K562 (cell line): Measurements from ENCODE around the gene HOXC5. TPM values are rescaled to one million over a fixed set of nuclear protein-coding genes. Genes with fewer than 3 reads are reported as not detected.
A peak's percentile ranks its signal among the peaks of the same experiment; 100 is the strongest.

Experiments used
- ATAC-seq: fragments of 200-7000 bp; cut with Tn5 transposase; 3 replicates; pipeline ENCODE4 v1.9.1; 2020; ENCODE audit warnings: moderate library complexity
- BruUV-seq: library from RNA; stranded (reverse); fragments of 400-500 nt; replicated peaks from 2 replicates; lab custom pipeline; 2021; lab: Mats Ljungman, UMichigan
- CTCF ChIA-PET: fragments of 300-600 bp; formaldehyde crosslinking; extraction: SDS; loops from one replicate; lab custom pipeline; 2021; ENCODE audit warnings: low intra/inter-chr PET ratio; lab: Yijun Ruan, JAX
- POLR2A ChIA-PET: fragments of 300-600, 350-650 bp; sonication (Branson Sonifier 250); formaldehyde crosslinking; extraction: SDS; loops from one replicate; lab custom pipeline; 2021; ENCODE audit warnings: antibody characterized with exemption, inconsistent platforms; lab: Yijun Ruan, JAX
- DNase-seq, 4 experiments: peaks; one replicate each; pipeline versions ENCODE4 v3.0.0 to v3.0.0-alpha.2; 2011 to 2018; ENCODE audit warnings: low spot score in 3 of 4, mixed read lengths in 3 of 4; ENCODE audit errors: extremely low read depth in 1 of 4
- FAIRE-seq: peaks from 2 replicates; lab custom pipeline; 2011; peaks lifted over from hg19 to GRCh38; lab: Jason Lieb, UNC
- H2AFZ ChIP-seq: 2 replicates; pipeline ENCODE4 v1.6.0; 2011; ENCODE audit warnings: low read depth, low read length, control low read depth, inconsistent platforms
- H3K27ac ChIP-seq: fragments of 200-600 bp; 3 replicates; pipeline ENCODE4 v1.8.0; 2011; ENCODE audit warnings: low read depth, mild to moderate bottlenecking, control low read depth, inconsistent platforms, low read length, moderate library complexity, mixed read lengths; ENCODE audit errors: extremely low read depth
- H3K27me3 ChIP-seq, 2 experiments: fragments of 300-600 bp in 1 of 2; 2 replicates in 1 of 2; 3 replicates in 1 of 2; pipeline versions ENCODE4 v1.6.0 to v1.8.0; 2011; ENCODE audit warnings: inconsistent platforms in 2 of 2, low read length in 2 of 2, mild to moderate bottlenecking in 1 of 2, mixed read lengths in 1 of 2, moderate library complexity in 1 of 2; ENCODE audit not compliant: control insufficient read depth in 2 of 2, insufficient read depth in 2 of 2
- H3K36me3 ChIP-seq: fragments of 300-600 bp; 3 replicates; pipeline ENCODE4 v1.8.0; 2011; ENCODE audit warnings: mild to moderate bottlenecking, low read length, inconsistent platforms; ENCODE audit not compliant: control insufficient read depth, insufficient read depth
- H3K4me1 ChIP-seq, 2 experiments: fragments of 200-600 bp in 1 of 2; replicated peaks in 1 of 2; 2 replicates in 1 of 2; 3 replicates in 1 of 2; pipeline versions ENCODE4 v1.5.1 to v1.8.0; 2011; ENCODE audit warnings: inconsistent platforms in 2 of 2, low read length in 2 of 2, mild to moderate bottlenecking in 1 of 2, mixed read lengths in 1 of 2, moderate library complexity in 1 of 2; ENCODE audit not compliant: control insufficient read depth in 2 of 2, insufficient read depth in 2 of 2
- H3K4me2 ChIP-seq: 2 replicates; pipeline ENCODE4 v1.6.1; 2011; ENCODE audit warnings: low read length, control low read depth, inconsistent platforms, mixed read lengths; ENCODE audit not compliant: insufficient read depth
- H3K4me3 ChIP-seq: fragments of 200-600 bp; sonication (generic), shearing (Covaris generic); 2 replicates; pipeline ENCODE4 v1.5.1; 2016; ENCODE audit warnings: control low read depth, inconsistent platforms
- H3K79me2 ChIP-seq: fragments of 200-600 bp; 3 replicates; pipeline ENCODE4 v1.8.0; 2011; ENCODE audit warnings: low read length, inconsistent platforms; ENCODE audit not compliant: control insufficient read depth, insufficient read depth
- H3K9ac ChIP-seq, 2 experiments: 2 replicates each; pipeline versions ENCODE4 v1.6.0 to v1.6.1; 2011; ENCODE audit warnings: low read depth in 2 of 2, low read length in 2 of 2, control low read depth in 1 of 2, inconsistent platforms in 1 of 2, mild to moderate bottlenecking in 1 of 2, mixed read lengths in 1 of 2; ENCODE audit not compliant: insufficient read depth in 1 of 2
- H3K9me1 ChIP-seq: one replicate; pipeline ENCODE4 v1.6.0; 2011; ENCODE audit warnings: inconsistent platforms, mild to moderate bottlenecking, low read length, moderate library complexity; ENCODE audit not compliant: control insufficient read depth, insufficient read depth
- H3K9me3 ChIP-seq: replicated peaks from 2 replicates; pipeline ENCODE4 v1.5.1; 2011; ENCODE audit warnings: low read depth, low read length, inconsistent platforms; ENCODE audit not compliant: control insufficient read depth, insufficient read depth
- H4K20me1 ChIP-seq: replicated peaks from 2 replicates; pipeline ENCODE4 v1.6.1; 2011; ENCODE audit warnings: low read length, inconsistent platforms, mixed read lengths; ENCODE audit not compliant: control insufficient read depth, insufficient read depth
- BHLHE40 ChIP-seq: IDR thresholded peaks from 2 replicates; pipeline ENCODE4 v1.6.1; 2011; ENCODE audit warnings: low read length, improper control_type of control experiment
- E2F6 ChIP-seq, 2 experiments: IDR thresholded peaks; 2 replicates each; pipeline ENCODE4 v1.6.1; 2011; ENCODE audit warnings: borderline replicate concordance in 1 of 2, control low read depth in 1 of 2, low read depth in 1 of 2, low read length in 1 of 2, mild to moderate bottlenecking in 1 of 2, mixed read lengths in 1 of 2, moderate library complexity in 1 of 2; ENCODE audit not compliant: insufficient read depth in 1 of 2, insufficient read length in 1 of 2, poor library complexity in 1 of 2, severe bottlenecking in 1 of 2; ENCODE audit errors: extremely low read depth in 1 of 2
- HMGXB4 ChIP-seq: sonication (generic); formaldehyde crosslinking; IDR thresholded peaks from 2 replicates; pipeline ENCODE4 v1.8.1; 2023; ENCODE audit warnings: mild to moderate bottlenecking, missing genetic modification reagents
- MBD1 ChIP-seq: fragments of 250-450 bp; sonication (Bioruptor Pico); IDR thresholded peaks from 2 replicates; pipeline ENCODE4 v1.8.0; 2022; ENCODE audit warnings: inconsistent platforms
- NFXL1 ChIP-seq: fragments of 450-650 bp; formaldehyde crosslinking; IDR thresholded peaks from 2 replicates; pipeline ENCODE4 v1.4.0; 2021; ENCODE audit warnings: mild to moderate bottlenecking
- POU5F1 ChIP-seq: fragments of 150-350 bp; IDR thresholded peaks from 2 replicates; pipeline ENCODE4 v1.6.1; 2014; ENCODE audit warnings: borderline replicate concordance, low read length, low read depth, mild to moderate bottlenecking; ENCODE audit not compliant: partially characterized antibody
- SMC3 ChIP-seq: conservative IDR thresholded peaks from 2 replicates; pipeline ENCODE4 v1.6.1; 2011; ENCODE audit warnings: low read depth, low read length, improper control_type of control experiment; ENCODE audit not compliant: insufficient read depth
- TEAD1 ChIP-seq, 2 experiments: fragments of 450-650 bp in 1 of 2; sonication (generic) in 1 of 2; formaldehyde crosslinking; IDR thresholded peaks; 2 replicates each; pipeline versions ENCODE4 v1.4.0 to v1.8.0; 2020 to 2022; ENCODE audit warnings: mild to moderate bottlenecking in 2 of 2, missing genetic modification reagents in 1 of 2
- TFAP4 ChIP-seq: sonication (generic); formaldehyde crosslinking; IDR thresholded peaks from 2 replicates; pipeline ENCODE4 v1.8.0; 2022; ENCODE audit warnings: missing genetic modification reagents, mild to moderate bottlenecking, moderate library complexity, borderline replicate concordance
- ZBTB17 ChIP-seq: fragments of 450-650 bp; formaldehyde crosslinking; IDR thresholded peaks from 2 replicates; pipeline ENCODE4 v1.4.0; 2020; ENCODE audit warnings: mild to moderate bottlenecking
- ZFX ChIP-seq: sonication (generic); formaldehyde crosslinking; IDR thresholded peaks from 2 replicates; pipeline ENCODE4 v1.8.0; 2022; ENCODE audit warnings: mild to moderate bottlenecking, missing genetic modification reagents, moderate library complexity
- WGBS: fragments of 100-300 bp; shearing (Covaris generic); methylation state at CpG from one replicate; pipeline ENCODE4 v1.1.6; 2016; ENCODE audit warnings: low coverage, mixed read lengths; ENCODE audit not compliant: insufficient coverage; ENCODE audit errors: missing lambda C conversion rate; 5-methylcytosine and 5-hydroxymethylcytosine counted together
- in situ Hi-C: fragments of 300-500 bp; cut with MboI; formaldehyde crosslinking; loops from 4 replicates; pipeline ENCODE4 v1.15.0; 2018; ENCODE audit warnings: inconsistent platforms, mixed read lengths
- intact Hi-C: fragments of 100-400 bp; cut with micrococcal nuclease; formaldehyde crosslinking; loops from 2 replicates; pipeline ENCODE4 v1.14.2; 2022
- polyA plus RNA-seq, 8 experiments: library from polyadenylated mRNA; depleted of rRNA in 4 of 8; stranded (reverse) in 5 of 8; unstranded in 3 of 8; fragments of >200 nt; fragmentation: Nextera tagmentation in 2 of 8; fragmentation: Illumina TruSeq in 1 of 8; extraction: Ambion mirVana in 2 of 8; extraction: Trizol in 1 of 8; gene quantifications; 2 replicates each; pipeline versions ENCODE4 v1.2.1 to v1.2.3, GENCODE V29; 2011 to 2014; ENCODE audit warnings: inconsistent platforms in 1 of 8, missing spikeins in 1 of 8
- total RNA-seq, 7 experiments: library from RNA; depleted of rRNA in 6 of 7; stranded (reverse); fragments of >200 nt in 6 of 7; fragmentation: Illumina TruSeq in 2 of 7; extraction: Trizol in 2 of 7; gene quantifications; 2 replicates each; pipeline versions ENCODE4 v1.2.1 to v1.2.3, GENCODE V29; 2011 to 2021; ENCODE audit warnings: low replicate concordance in 1 of 7

Gene HOXC5
- total and polyA plus RNA-seq, 9 of the 15 experiments (the other 6 are each of a cell fraction or from before 2014, with no cell fraction given): 0.10 to 0.44 (median 0.18) TPM; not detected in 4

- in situ Hi-C loops: no loop called here
- H4K20me1 ChIP-seq: no peaks in the 10 kb centered on the region; the same call in 1 of the 2 replicates
- H3K36me3 ChIP-seq: no peaks in the 10 kb centered on the region
- ChIA-PET CTCF (interaction anchor here (0.6 to 3.0 kb wide), 16 partner anchors 12 to 211 kb away, joined by 3 to 42 read pairs (median 6); partner anchors contain the start of genes HOXC10 and HOXC5), POLR2A (interaction anchor here (0.6 to 1.9 kb wide), 6 partner anchors 11 to 274 kb away, joined by 3 to 10 read pairs (median 4); partner anchors contain the start of gene HNRNPA1)
- BruUV-seq: no TSS peak
- DNase-seq (peak; percentile 82 to 91 (median 86)), ATAC-seq (peak; percentile 90), FAIRE-seq (peak; percentile 93)
- no peaks in the 10 kb centered on the region for H3K9me3 ChIP-seq
- H3K9ac ChIP-seq: peak overlapping the region; percentile 17 to 79; a peak in 3 of 4 replicates
- H3K27ac ChIP-seq: no peak overlapping the region
- H3K4me2 ChIP-seq: peak overlapping the region; percentile 54
- H2AFZ ChIP-seq: peak overlapping the region; percentile 15; the same call in 1 of the 2 replicates
- H3K4me3 ChIP-seq: no peak overlapping the region
- 14% methylated on average over 33 of the region's 39 CpGs for WGBS
- peaks cover 3% of the 10 kb centered on the region; the same call in 2 of the 3 replicates for H3K79me2 ChIP-seq
- H3K27me3 ChIP-seq: no peaks in the 10 kb centered on the region
- no peaks in the 10 kb centered on the region for H3K9me1 ChIP-seq
- H3K4me1 ChIP-seq: peaks cover 24 to 41% of the 10 kb centered on the region in 2 experiments
- intact Hi-C loops: loop anchor here (1.0 to 2.0 kb wide), 4 partner anchors 21 to 185 kb away; partner anchors contain the start of genes HOXC10 and HOXC5
- TF ChIP-seq NFXL1 (CRISPR knock-in tag): no peak
- TF ChIP-seq E2F6 (IDR thresholded peaks at IDR 0.05; ENCODE audit: borderline replicate concordance in 1 of 2, extremely low read depth in 1 of 2, insufficient read depth in 1 of 2, insufficient read length in 1 of 2, low read depth in 1 of 2, low read length in 1 of 2, poor library complexity in 1 of 2, severe bottlenecking in 1 of 2): peak in 1 of 2 experiments; percentile 15
- TF ChIP-seq ZFX (CRISPR knock-in tag): peak; percentile 96
- peak; percentile 28; the same call in 1 of the 2 replicates for TF ChIP-seq HMGXB4 (CRISPR knock-in tag)
- TF ChIP-seq TEAD1 (CRISPR knock-in tag; IDR thresholded peaks at IDR 0.05): 0 out of 4 replicates have a peak, but pooled peaks of 1 of the 2 experiments have one; percentile 30
- TF ChIP-seq TFAP4 (CRISPR knock-in tag): peak; percentile 56; the same call in 1 of the 2 replicates
- TF ChIP-seq MBD1 (CRISPR knock-in tag): peak; percentile 91
- no peak for TF ChIP-seq POU5F1
- peak; percentile 32; the same call in 1 of the 2 replicates for TF ChIP-seq BHLHE40
- TF ChIP-seq SMC3: peak; percentile 96
- no peak for TF ChIP-seq ZBTB17 (CRISPR knock-in tag)
Measured at GRCh38 chr12:54005853-54006558, 26.8 kb upstream of the HOXC5 start.
